Endothelial cell of umbilical vein (primary cell): ENCODE results near the gene ZRANB1. TPM values are rescaled to one million over a fixed set of nuclear protein-coding genes. Genes with fewer than 3 reads are reported as not detected.

Source experiments
- BruUV-seq: library from RNA; stranded (reverse); fragments of 400-500 nt; replicated peaks from 2 replicates; lab custom pipeline; 2021; lab: Mats Ljungman, UMichigan
- CTCF ChIA-PET: fragments of 300-600, 350-600 bp; sonication (Branson Sonifier 250); formaldehyde crosslinking; loops from one replicate; lab custom pipeline; 2021; ENCODE audit warnings: antibody characterized with exemption, inconsistent platforms; lab: Charles Lee
- POLR2A ChIA-PET: fragments of 300-600, 350-600 bp; sonication (Branson Sonifier 250); formaldehyde crosslinking; loops from one replicate; lab custom pipeline; 2021; ENCODE audit warnings: antibody characterized with exemption, inconsistent platforms; lab: Charles Lee
- DNase-seq: peaks from one replicate; pipeline ENCODE4 v3.0.0-alpha.2; 2011; ENCODE audit warnings: low read depth, low spot score
- FAIRE-seq: peaks from 2 replicates; lab custom pipeline; 2011; peaks lifted over from hg19 to GRCh38; lab: Jason Lieb, UNC
- H2AFZ ChIP-seq: 2 replicates; pipeline ENCODE4 v1.6.0; 2012; ENCODE audit warnings: low read depth, low read length, control low read depth, inconsistent platforms
- H3K27ac ChIP-seq: 2 replicates; pipeline ENCODE4 v1.5.1; 2011; ENCODE audit warnings: low read depth, mild to moderate bottlenecking, control low read depth, low read length, moderate library complexity; ENCODE audit not compliant: insufficient read depth
- H3K27me3 ChIP-seq, 2 experiments: 2 replicates each; pipeline versions ENCODE4 v1.6.0 to v1.6.1; 2011; ENCODE audit warnings: low read length in 2 of 2, mixed read lengths in 1 of 2; ENCODE audit not compliant: control insufficient read depth in 2 of 2, insufficient read depth in 2 of 2
- H3K36me3 ChIP-seq, 2 experiments: 2 replicates in 1 of 2; 3 replicates in 1 of 2; pipeline ENCODE4 v1.5.1; 2011; ENCODE audit warnings: low read length in 2 of 2, mild to moderate bottlenecking in 1 of 2, moderate library complexity in 1 of 2; ENCODE audit not compliant: control insufficient read depth in 2 of 2, insufficient read depth in 2 of 2; ENCODE audit errors: extremely low read depth in 1 of 2
- H3K4me1 ChIP-seq: 3 replicates; pipeline ENCODE4 v1.5.1; 2011; ENCODE audit warnings: mild to moderate bottlenecking, low read length; ENCODE audit not compliant: control insufficient read depth, insufficient read depth; ENCODE audit errors: extremely low read depth
- H3K4me2 ChIP-seq: 2 replicates; pipeline ENCODE4 v1.6.1; 2011; ENCODE audit warnings: low read length, control low read depth, mixed read lengths; ENCODE audit not compliant: insufficient read depth
- H3K4me3 ChIP-seq, 3 experiments: fragments of 200-600 bp in 1 of 3; sonication (generic), shearing (Covaris generic) in 1 of 3; replicated peaks in 1 of 3; 2 replicates each; pipeline ENCODE4 v1.5.1; 2011 to 2016; ENCODE audit warnings: control low read depth in 3 of 3, low read length in 3 of 3, mild to moderate bottlenecking in 2 of 3, inconsistent platforms in 1 of 3, low read depth in 1 of 3, moderate library complexity in 1 of 3; ENCODE audit not compliant: insufficient read depth in 1 of 3
- H3K79me2 ChIP-seq: 2 replicates; pipeline ENCODE4 v1.6.0; 2012; ENCODE audit warnings: low read length, inconsistent platforms; ENCODE audit not compliant: control insufficient read depth, insufficient read depth
- H3K9ac ChIP-seq: replicated peaks from 2 replicates; pipeline ENCODE3; 2011; ENCODE audit warnings: low read length, control low read depth; ENCODE audit not compliant: insufficient read depth; ENCODE audit errors: extremely low read depth
- H3K9me1 ChIP-seq: replicated peaks from 3 replicates; pipeline ENCODE4 v1.6.0; 2011; ENCODE audit warnings: mild to moderate bottlenecking, low read length; ENCODE audit not compliant: control insufficient read depth, insufficient read depth; ENCODE audit errors: extremely low read depth
- H3K9me3 ChIP-seq: replicated peaks from 2 replicates; pipeline ENCODE4 v1.5.1; 2012; ENCODE audit warnings: low read length, inconsistent platforms; ENCODE audit not compliant: control insufficient read depth, insufficient read depth
- H4K20me1 ChIP-seq: replicated peaks from 2 replicates; pipeline ENCODE3; 2011; ENCODE audit warnings: mild to moderate bottlenecking, low read length; ENCODE audit not compliant: control insufficient read depth, insufficient read depth; ENCODE audit errors: extremely low read depth
- CTCF ChIP-seq, 2 donors: IDR thresholded peaks; 1 replicate in 1 of 2; 2 replicates in 1 of 2; pipeline ENCODE4 v1.5.1; 2011; ENCODE audit warnings: low read length in 2 of 2, mild to moderate bottlenecking in 2 of 2, moderate library complexity in 2 of 2, control low read depth in 1 of 2, inconsistent platforms in 1 of 2, low read depth in 1 of 2; ENCODE audit not compliant: insufficient read depth in 1 of 2; ENCODE audit errors: extremely low read depth in 1 of 2
- EZH2 ChIP-seq: IDR thresholded peaks from 2 replicates; pipeline ENCODE4 v1.6.1; 2012; ENCODE audit warnings: borderline replicate concordance, low read depth, mild to moderate bottlenecking, moderate library complexity, low read length, inconsistent platforms; ENCODE audit not compliant: severe bottlenecking
- FOS ChIP-seq: IDR thresholded peaks from 2 replicates; pipeline ENCODE4 v1.6.1; 2011; ENCODE audit warnings: mild to moderate bottlenecking, low read length, moderate library complexity, borderline replicate concordance; ENCODE audit not compliant: insufficient read depth
- GATA2 ChIP-seq: IDR thresholded peaks from 2 replicates; pipeline ENCODE4 v1.7.0; 2011; ENCODE audit warnings: low read depth, mild to moderate bottlenecking, moderate library complexity, mixed read lengths, low read length; ENCODE audit not compliant: insufficient read length, insufficient read depth
- JUN ChIP-seq: IDR thresholded peaks from 2 replicates; pipeline ENCODE4 v1.6.1; 2011; ENCODE audit warnings: borderline replicate concordance, low read depth; ENCODE audit not compliant: insufficient read length, insufficient read depth
- MAX ChIP-seq: IDR thresholded peaks from 2 replicates; pipeline ENCODE4 v1.6.1; 2011; ENCODE audit not compliant: insufficient read depth, insufficient read length
- MYC ChIP-seq: IDR thresholded peaks from one replicate; pipeline ENCODE4 v1.6.1; 2011; ENCODE audit warnings: mild to moderate bottlenecking, low read depth, low read length
- POLR2A ChIP-seq: IDR thresholded peaks from 2 replicates; pipeline ENCODE4 v1.6.1; 2012; ENCODE audit warnings: low read depth, mild to moderate bottlenecking, control low read depth, low read length
- POLR2AphosphoS5 ChIP-seq: IDR thresholded peaks from 2 replicates; pipeline ENCODE4 v1.6.1; 2012; ENCODE audit warnings: low read depth, mild to moderate bottlenecking, control low read depth, low read length, moderate library complexity; ENCODE audit not compliant: insufficient read depth
- dilution Hi-C: fragments of 300-500 bp; cut with MboI; formaldehyde crosslinking; loops from one replicate; pipeline ENCODE4 v1.15.0; 2019; ENCODE audit warnings: low sequenced_read_pairs; ENCODE audit not compliant: extremely low pct_ligation_motif_present
- intact Hi-C: fragments of 100-400 bp; cut with micrococcal nuclease; formaldehyde crosslinking; loops from one replicate; pipeline ENCODE4 v1.10.0; 2022
- polyA plus RNA-seq, 4 experiments: library from polyadenylated mRNA; depleted of rRNA in 3 of 4; stranded (reverse) in 3 of 4; unstranded in 1 of 4; fragments of >200 nt; gene quantifications; 2 replicates each; pipeline versions ENCODE4 v1.2.1 to v1.2.3, GENCODE V29; 2011 to 2012; ENCODE audit warnings: missing spikeins in 1 of 4
- total RNA-seq: library from RNA; stranded (reverse); gene quantifications from 2 replicates; pipeline ENCODE4 v1.2.3, GENCODE V29; 2021

The ZRANB1 gene
- total and polyA plus RNA-seq, 2 donors (not counting 3 experiments of a cell fraction or from before 2014, with no cell fraction given): 6.2 to 17.7 TPM

GRCh38 chr10:124898471-124898870 is 43.5 kb upstream of the ZRANB1 start:
- no peaks in the 10 kb centered on the region for H3K4me1 ChIP-seq
- no peaks in the 10 kb centered on the region for H3K36me3 ChIP-seq
- no peaks in the 10 kb centered on the region for H3K79me2 ChIP-seq
- dilution Hi-C loops (no loop called here), intact Hi-C loops (no loop called here)
- no peak overlapping the region for H2AFZ ChIP-seq
- FAIRE-seq (no peak), DNase-seq (no peak)
- no peak overlapping the region for H3K4me3 ChIP-seq
- H3K9ac ChIP-seq: no peak overlapping the region
- no peaks in the 10 kb centered on the region for H3K9me1 ChIP-seq
- H3K27me3 ChIP-seq: peaks cover 10% of the 10 kb centered on the region in 2 experiments
- CTCF ChIA-PET: interaction anchor here (1.2 kb wide), 1 partner anchor 12 kb away, joined by 6 read pairs; no protein-coding TSS in a partner anchor
- no TSS peak for BruUV-seq
- H3K4me2 ChIP-seq: no peak overlapping the region
- no peaks in the 10 kb centered on the region for H3K9me3 ChIP-seq
- H4K20me1 ChIP-seq: no peaks in the 10 kb centered on the region
- POLR2A ChIA-PET: no interaction called here
- no peak for TF ChIP-seq MAX
- TF ChIP-seq POLR2AphosphoS5: no peak
- TF ChIP-seq FOS: no peak
- no peak for TF ChIP-seq CTCF (IDR thresholded peaks at IDR 0.05; ENCODE audit: extremely low read depth in 1 of 2, insufficient read depth in 1 of 2, low read depth in 1 of 2, low read length in 2 of 2)
- no peak for TF ChIP-seq POLR2A
- no peak for TF ChIP-seq EZH2
- TF ChIP-seq MYC: no peak
- no peak for TF ChIP-seq GATA2
- TF ChIP-seq JUN: no peak
- H3K27ac ChIP-seq: no peak overlapping the region
